Iris pigment epithelial cell (primary cell): ENCODE data around the gene TTBK1.

ENCODE experiments used
- DNase-seq: peaks from one replicate; pipeline ENCODE4 v3.0.0-alpha.2; 2011; ENCODE audit warnings: low read depth

The TTBK1 gene

DNA sequence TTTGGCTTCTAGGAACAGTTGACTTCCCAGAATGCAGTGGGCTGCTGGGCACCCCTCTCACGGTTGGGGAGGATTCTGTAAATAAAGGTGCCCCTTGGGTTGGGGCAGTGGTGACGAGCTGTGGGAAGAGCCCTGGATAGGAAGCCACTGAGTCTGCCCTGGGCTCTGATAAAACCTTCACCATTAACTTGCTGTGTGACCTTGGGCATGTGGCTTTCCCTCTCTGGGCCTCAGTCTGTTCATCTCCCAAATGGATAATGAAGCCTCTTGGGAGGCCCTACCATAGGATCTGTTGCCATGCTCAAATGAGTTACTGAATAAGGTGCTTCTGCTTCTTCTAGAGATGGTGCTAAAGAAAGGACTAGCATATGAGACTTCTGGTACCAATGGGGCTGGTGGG, 61.6 kb downstream of the TTBK1 start:
- no peak for DNase-seq

GRCh38 chr6:43306086-43306485, 62.8 kb downstream of the TTBK1 start:
- DNase-seq = no peak

GRCh38 chr6:43307451-43308100, 64.3 kb downstream of the TTBK1 start:
- DNase-seq = no peak

DNA sequence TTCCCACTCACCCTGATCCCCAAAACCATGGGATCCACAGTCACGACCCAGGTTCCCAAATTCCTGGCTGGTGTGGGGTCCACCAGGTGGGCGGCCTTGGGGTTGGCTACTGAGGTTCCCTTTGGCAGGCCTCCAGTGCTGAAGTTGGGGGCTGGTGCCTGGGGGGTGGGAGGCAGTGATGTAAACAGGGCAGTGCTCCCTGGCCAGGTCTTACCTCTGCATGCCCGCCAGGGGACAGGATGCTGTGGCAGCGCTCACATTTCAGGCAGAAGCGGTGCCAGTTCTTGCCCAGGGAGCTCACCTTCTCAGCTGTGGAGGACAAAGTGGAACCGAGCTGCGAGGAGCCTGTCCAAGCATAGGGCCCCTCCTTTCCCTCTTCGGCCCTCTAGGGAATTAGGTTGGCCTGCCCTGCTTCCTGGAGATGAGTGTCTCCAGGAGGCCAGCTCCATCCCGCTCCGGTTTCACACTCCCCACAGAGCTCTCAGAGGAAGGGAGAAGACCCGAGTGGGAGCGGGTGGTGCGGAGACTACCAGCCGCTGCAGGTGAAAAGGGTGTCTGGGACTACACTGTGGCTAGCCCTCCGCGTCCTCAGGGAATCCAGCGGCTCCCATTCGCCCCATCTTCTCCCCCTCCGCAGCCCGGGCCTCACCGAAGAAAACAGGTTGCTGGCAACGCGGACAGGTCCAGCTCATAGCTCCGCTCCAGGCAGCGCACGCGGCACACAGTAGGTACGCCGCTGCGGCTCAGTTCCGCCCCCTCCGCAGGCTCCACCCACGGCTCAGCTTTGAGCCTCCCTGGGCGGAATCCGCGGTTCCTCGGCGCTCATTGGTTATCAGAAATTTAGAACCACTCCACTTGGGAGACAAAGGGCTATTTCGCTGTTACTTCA, 65.1 kb downstream of the TTBK1 start, which contains the start of gene CRIP3:
CRIP3 (minus strand) TSS at position 726 of the 889 bp plus-strand sequence; CDS start at position 692, 34 bp downstream.
- DNase-seq = no peak

GRCh38 chr6:43308990-43309477, 65.8 kb downstream of the TTBK1 start:
- DNase-seq = no peak

DNA sequence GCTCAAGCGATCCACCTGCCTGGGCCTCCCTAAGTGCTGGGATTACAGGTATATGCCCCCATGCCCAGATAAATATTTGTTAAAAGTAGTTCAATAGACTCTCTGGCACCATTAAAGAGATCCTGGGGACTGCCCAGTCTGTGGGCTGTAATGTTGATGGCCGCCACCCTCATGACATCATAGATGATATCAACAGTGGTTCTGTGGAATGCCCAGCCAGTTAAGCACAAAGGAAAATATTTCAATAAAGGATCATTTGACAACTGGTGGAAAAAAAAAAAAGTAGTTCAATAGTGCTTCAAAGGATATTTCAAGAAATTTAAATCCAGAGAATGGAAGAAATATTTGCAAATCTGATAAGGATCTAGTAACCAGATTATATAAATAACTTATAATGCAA, 66.9 kb downstream of the TTBK1 start:
- no peak for DNase-seq

DNA sequence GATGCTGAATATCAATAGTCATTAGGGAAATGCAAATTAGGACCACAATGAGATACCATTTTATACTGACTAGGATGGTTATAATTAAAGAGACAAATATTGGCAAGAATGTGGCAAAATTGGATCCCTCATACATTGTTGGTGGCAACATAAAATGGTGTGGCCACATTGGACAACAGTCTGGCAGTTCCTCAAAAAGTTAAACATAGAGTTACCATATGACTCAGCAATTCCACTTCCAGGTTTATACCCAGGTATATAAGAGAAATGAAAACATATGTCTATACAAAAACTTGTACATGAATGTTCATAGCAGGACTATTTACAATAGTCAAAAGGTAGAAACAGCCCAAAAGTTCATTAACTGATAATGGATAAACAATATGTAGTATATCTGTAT, 67.3 kb downstream of the TTBK1 start:
- DNase-seq = no peak

GRCh38 chr6:43311666-43312065, 68.4 kb downstream of the TTBK1 start:
- DNase-seq = no peak

DNA sequence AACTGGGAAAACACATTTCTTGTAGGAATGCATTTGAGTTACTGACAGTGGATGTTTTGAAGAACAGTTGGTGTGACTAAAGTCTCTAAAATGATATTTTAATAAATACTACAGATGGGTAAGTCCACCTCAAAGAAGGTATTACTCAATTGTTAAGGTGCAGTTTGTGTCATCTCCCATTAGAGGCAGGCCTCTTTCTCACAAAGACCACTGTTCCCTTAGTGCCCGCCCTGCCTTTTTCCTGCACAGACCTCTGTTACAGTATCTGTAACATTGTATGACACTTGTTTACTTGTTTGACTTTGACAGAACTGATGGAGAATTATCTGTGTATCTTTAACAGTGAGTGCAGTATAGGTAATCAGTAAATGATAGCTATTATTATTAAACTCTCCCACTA, 70.5 kb downstream of the TTBK1 start:
- no peak for DNase-seq

DNA sequence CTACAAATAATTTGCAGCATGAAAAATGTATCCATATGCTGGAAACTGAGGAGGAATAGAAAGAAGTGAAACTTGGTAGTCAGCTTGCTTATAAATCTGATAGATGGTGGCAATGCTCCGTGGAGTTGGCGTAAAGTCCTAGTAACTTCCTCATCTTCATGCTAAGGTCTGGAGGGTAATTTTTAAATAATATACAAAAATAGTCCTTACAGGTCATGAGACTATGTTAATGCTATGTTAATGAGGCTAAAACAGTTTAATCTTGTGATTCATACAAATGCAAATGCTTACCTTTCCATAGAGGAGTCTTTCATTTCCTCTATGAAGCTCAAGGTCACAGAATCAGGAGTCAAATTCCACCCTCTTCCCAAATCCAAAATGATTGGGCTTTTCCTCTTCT, 74.7 kb downstream of the TTBK1 start:
- no peak for DNase-seq

DNA sequence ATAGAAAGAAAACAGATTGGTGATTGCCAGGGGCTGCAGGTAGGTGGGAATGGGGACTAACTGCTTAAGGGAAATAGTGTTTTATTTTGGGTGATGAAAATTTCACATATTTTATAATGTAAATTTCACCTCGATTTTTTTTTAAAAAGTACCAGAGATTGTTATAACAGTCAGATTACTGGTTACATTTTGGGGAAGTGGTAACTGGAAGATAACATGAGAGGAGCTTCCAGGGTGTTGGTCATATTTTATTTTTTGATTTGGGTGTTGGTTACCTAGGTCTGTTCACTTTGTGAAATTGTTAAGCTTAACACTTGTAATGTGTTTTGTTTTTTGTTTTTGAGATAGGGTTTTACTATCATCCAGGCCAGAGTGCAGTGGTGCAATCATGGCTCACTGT, 82.6 kb downstream of the TTBK1 start:
- no peak for DNase-seq

DNA sequence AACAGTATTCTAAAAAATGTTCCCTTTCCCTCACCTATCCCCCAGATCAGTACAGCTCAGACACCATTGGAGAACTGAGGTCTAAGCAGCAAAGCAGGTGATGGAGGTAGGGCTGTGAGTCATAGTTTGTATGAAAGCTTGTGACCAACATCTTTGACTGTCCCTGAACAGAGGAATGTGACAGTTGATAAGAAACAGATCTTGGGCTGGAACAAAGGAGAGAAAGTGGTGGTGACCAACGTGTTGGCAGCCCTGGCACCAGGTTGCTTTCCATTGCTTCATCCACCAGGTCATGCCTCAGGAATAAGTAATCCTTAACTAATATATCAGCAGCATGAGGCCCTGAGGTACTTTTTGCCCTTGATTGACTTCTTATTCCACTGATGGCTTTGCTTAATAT, 85.2 kb downstream of the TTBK1 start:
- no peak for DNase-seq

DNA sequence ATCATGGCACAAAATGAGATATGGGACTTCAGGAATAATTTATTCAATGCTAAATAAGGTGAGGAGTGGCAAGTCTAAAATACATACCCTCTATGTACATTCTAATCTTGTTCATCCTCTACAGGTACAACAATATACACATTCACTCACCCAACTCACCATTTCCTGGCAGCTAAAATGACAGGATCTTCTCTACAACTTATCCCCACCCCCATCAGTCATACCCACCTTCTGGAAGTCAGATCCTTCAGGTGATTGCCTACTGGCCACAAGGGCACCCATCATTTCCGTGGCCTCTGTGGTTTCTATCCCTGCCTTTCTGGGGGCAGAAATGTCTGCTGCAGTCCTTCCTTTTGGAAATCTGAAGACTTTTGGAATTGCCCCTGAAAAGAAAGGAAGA, 88.2 kb downstream of the TTBK1 start:
- no peak for DNase-seq

- no peak for DNase-seq
Measured at GRCh38 chr6:43331891-43332290, 88.6 kb downstream of the TTBK1 start.

DNA sequence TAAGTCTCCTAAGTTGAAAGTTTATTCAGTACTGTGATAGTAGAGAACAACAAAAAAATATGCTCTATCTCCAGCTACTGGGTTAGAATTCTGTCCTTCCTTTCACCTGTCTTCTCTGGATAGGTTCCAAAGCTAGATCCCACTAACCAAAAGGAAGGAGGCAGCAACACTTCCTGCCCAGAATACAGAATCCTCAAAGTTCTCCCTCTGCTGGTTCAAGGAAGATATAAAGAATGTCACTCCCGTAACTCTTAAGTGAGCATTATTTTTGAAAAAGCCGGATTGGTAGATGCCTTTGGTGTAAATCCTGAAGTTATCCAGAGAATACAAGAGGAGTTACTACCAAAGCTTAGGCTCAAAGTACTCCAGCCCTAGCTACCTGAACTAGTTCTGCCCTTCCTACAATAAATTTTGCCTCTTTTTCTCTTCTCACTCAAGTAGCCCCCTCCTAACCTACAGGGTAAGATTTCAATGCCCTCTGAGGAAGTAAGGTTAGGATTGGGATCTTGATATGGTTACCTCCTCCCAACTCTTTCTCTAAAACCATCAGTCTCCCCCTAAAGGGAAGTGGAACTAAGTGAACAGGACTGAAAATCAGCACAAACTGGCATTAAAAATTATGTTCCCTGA, 91.3 kb downstream of the TTBK1 start:
- peak; percentile 62 for DNase-seq

- no peak for DNase-seq
Measured at GRCh38 chr6:43335469-43335868, 92.2 kb downstream of the TTBK1 start.

- no peak for DNase-seq
Measured at GRCh38 chr6:43336382-43336781, 93.1 kb downstream of the TTBK1 start.
